ENCODE data around the gene CMSS1. TPM values are rescaled to one million over a fixed set of nuclear protein-coding genes. Genes with fewer than 3 reads are reported as not detected.

The CMSS1 gene
- total RNA-seq, 1 experiment from 2014 or later, result 70.6 TPM

GRCh38 chr3:99953596-99953995 is 135.9 kb downstream of the CMSS1 start:
- Mint-ChIP-seq H3K27ac (no peak overlapping the region), H3K4me1 (peaks cover 18% of the 10 kb centered on the region), H3K9me3 (no peaks in the 10 kb centered on the region), H3K36me3 (no peaks in the 10 kb centered on the region), H3K27me3 (ENCODE audit: low read depth) (no peaks in the 10 kb centered on the region), H3K4me3 (no peak overlapping the region)
- ATAC-seq (no peak), DNase-seq (ENCODE audit: low spot score) (no peak)
- ChIA-PET POLR2A (no interaction called here), CTCF (interaction anchor here (0.6 kb wide), 1 partner anchor 113 kb away, joined by 4 read pairs; no protein-coding TSS in a partner anchor)
- TF ChIP-seq TEAD1 (CRISPR knock-in tag; IDR thresholded peaks at IDR 0.05) (no peak), ATF6 (CRISPR knock-in tag; IDR thresholded peaks at IDR 0.05) (no peak), ZSCAN18 (CRISPR knock-in tag; IDR thresholded peaks at IDR 0.05) (no peak), ZNF532 (CRISPR knock-in tag; IDR thresholded peaks at IDR 0.05; ENCODE audit: borderline replicate concordance) (no peak), IRF1 (CRISPR knock-in tag; IDR thresholded peaks at IDR 0.05) (no peak), IRF2 (CRISPR knock-in tag; IDR thresholded peaks at IDR 0.05; ENCODE audit: borderline replicate concordance, low read depth) (no peak), ZNF671 (CRISPR knock-in tag; IDR thresholded peaks at IDR 0.05) (no peak), ZNF396 (CRISPR knock-in tag; IDR thresholded peaks at IDR 0.05; ENCODE audit: borderline replicate concordance) (no peak), FOXK1 (CRISPR knock-in tag; IDR thresholded peaks at IDR 0.05) (no peak), AFF4 (CRISPR knock-in tag; IDR thresholded peaks at IDR 0.05; ENCODE audit: borderline replicate concordance) (no peak), PREB (CRISPR knock-in tag; IDR thresholded peaks at IDR 0.05; ENCODE audit: borderline replicate concordance) (no peak), TEAD4 (CRISPR knock-in tag; IDR thresholded peaks at IDR 0.05) (no peak), GTF2I (CRISPR knock-in tag; conservative IDR thresholded peaks at IDR 0.05) (no peak)
